SKM-1 (cell line): ENCODE results near the gene EPHX1.
"Not testable (repeated sequence)": the region's sequence is repeated elsewhere in the genome, so short reads cannot be mapped to it uniquely, and the experiment has no call there.

ENCODE experiments used
- DNase-seq: peaks from one replicate; lab custom pipeline; 2025; ENCODE audit not compliant: unreplicated experiment; lab: John Stamatoyannopoulos, UW

EPHX1 gene

DNA sequence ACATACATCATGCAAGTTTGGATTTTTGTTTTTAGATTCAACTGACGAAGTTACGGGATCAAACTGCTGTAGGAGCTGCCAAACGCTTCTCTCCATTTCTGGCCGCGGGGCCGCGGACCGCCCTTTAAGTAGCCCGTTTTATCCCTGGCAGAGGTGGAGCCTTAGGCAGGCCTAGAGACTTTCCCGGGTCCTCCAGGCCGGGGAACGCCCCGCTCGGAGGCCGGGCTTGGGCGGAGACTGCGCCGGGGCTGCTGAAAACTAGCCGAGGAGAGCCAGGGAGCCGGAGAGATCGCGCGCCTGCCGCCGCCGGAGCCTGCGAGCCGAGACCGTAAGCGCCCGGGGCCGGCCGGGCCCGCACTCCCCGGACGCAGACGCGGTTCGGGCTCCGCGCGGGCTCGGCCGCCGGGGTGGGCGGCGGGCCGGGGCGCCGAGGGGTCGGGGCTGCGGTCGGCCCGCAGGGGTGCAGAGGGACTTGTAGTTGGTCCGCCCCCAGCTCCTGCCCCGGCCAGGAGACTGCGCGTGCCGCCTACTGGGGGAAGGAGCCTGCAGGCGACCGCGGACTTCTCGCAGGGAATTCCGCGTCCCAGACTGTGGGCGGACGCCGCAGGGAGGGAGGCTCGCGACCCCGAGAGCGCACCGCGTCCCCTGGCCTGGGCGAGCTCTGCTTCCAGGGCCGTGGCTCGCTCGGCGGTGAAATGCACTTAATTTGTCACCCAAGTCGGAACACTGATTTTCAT lies at the start of gene EPHX1:
EPHX1 (plus strand) TSS at position 283 of the 737 bp plus-strand sequence. CDS start 18,606 bp downstream, outside the sequence.
- DNase-seq: peak; percentile 80

DNA sequence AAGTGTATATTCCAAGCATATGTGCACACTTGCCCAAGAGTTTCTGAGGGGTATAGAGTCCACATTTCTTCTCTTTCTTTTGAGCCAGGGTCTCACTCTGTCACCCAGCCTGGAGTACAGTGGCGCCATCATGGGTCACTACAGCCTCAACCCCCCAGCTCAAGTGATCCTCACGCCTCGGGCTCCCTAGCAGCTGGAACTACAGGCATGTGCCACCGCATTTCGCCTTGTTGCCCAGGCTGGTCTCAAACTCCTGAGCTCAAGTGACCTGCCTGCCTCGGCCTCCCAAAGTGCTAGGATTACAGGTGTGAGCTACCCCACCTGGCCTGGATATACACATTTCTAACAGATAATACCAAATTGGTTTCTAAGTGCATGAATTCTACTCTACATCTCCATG lies 49.4 kb upstream of the EPHX1 start:
- DNase-seq: no peak

DNA sequence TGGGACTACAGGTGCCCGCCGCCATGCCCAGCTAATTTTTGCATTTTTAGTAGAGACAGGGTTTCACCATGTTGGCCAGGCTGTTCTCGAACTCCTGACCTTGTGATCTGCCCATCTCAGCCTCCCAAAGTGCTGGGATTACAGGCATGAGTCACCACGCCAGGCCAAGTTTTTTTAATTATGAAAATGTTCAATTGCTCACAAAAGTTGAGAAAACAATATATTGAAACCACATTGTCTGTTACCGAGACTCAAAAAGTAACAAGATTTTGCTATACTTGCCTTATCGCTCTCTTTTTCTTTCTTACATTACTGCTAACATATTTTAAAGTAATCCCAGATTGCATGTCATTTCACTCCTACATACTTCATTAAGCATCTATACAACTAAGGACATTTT lies 48.5 kb upstream of the EPHX1 start:
- not testable (repeated sequence) for DNase-seq

DNA sequence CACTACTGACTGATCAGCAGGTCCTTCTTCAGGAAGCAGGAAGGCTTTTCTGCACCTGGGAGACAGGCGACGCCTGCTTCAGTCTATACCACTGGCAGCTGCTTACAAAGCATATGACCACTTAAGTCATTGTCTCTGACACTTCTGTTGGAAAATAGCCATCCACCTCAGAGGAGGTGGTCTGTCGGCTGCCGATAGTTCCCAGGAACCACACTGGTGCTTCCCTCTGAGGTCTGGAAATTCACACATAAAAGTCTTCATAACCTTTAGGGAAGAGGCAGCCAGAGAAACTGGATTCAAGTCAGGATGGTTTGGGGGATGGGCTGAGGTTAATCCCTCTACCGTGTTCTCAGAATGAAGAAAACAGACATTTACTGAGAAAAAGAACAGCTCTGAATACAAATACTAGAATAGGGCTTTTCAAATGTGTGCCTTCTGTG lies 47.9 kb upstream of the EPHX1 start:
- no peak for DNase-seq

DNA sequence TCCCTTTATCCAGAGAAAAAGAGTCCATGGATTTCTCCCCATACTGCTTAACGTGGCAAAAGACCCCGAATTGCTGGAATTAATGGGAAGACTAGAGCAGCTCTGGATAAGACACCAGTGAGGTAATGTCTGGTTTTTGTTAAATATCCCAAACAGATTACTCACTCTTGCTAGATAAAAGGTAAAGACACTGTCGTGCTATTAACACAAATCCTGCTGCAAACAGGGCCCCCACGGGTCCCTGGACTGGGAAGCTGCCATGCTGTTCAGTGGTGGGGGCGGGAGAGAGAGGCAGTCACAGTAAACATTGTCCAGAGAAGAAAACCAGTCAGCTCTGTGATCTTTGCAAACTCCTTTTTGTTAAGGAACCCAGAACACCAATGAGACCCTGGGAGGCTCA lies 47.5 kb upstream of the EPHX1 start:
- no peak for DNase-seq

DNA sequence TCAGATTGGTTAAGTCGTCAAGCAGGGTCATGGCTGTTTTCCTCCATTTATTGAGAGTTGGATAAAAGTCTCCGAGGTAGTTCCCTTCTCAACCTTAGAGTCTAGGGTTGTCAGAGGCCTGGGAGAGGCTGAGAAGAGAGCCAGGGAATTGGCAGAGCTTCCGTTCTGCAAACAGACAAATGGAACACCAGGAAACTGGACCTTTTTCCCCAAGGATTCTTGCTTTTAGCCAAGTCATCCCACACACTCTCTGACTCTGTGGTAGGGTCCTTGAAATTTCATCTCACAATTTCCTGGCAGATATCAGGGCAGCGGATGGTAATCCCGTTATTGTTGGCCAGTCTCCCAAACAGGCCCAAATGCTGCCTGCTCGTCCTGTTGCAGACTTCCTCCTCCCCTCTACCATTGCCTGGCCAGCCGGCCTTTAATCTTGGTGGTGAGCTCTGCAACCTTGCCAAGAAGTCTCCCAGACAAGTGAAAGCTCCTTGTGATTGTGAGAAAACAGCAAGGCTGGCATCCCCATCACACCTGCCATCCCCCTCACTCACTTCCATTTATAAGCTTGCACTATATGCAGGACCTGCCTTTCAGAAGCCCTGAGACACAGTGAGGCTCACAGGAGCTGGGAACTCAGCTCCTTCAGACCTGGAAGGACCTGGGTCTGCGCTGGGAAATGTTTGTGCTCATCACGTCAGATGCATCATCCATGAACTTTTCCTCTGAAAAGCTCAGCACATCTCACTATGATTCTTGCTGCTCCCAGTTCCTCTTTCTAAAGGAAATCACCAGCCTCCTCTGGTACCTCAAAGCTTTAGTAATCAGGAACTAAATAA lies 46.0 kb upstream of the EPHX1 start:
- DNase-seq: no peak

DNA sequence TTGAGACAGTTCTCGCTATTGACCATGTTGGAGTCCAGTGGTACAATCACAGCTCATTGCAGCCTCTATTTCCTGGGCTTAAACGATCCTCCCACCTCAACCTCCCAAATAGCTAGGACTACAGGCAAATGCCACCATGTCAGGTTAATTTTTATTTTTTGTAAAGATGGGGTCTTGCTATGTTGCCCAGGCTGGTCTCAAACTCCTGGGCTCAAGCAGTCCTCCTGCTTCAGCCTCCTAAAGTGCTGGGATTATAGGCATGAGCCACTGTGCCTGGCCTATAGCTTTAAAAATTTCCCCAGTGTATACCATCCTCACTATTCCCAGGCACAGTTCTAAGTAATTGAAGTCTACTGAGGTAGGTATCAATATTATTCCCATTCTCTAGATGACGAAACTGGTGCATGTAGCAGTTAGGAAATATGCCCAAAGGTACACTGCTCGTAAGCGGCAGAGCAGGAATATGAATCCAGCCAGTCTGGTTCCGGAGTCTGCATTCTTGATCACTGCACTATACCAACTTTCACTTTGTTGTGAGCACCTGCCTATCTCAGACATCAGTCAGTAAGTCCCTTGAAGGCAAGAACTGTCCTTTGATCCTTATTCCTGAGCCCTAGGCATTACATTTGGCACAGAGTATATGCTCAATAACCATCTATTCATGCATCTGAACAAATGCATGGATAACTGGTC lies 43.8 kb upstream of the EPHX1 start:
- no peak for DNase-seq

DNA sequence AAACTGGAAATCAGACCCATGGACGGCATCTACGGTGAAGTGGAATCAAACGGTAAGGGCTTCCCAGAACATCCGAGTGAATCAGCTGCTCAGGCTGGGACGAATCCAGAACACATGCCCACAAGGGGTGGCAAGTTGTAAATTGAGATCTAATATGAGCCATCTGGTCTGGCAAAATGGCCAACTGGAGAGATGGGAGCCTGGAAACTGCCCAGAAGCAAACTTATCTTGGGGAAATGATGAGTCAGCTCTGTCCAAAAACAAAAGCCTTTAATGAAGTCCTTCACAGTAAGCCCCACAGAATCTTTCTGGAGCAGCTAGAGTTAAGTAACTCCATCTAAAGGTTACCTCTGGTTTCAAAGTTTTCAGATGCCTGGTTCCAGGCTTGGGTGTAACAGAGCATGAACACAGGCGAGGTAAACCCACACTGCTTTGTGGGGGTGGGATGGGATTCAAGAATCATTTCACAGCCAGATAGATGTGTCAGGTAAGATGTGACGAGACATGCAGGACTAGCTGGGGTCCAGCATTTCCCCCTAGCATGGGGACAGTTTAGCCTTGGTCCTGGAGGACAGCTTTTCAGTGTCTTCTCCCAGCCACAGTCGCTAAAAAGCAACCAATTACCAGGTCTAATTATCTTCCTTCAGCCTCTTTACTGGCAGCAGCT lies 42.8 kb upstream of the EPHX1 start:
- DNase-seq: no peak

DNA sequence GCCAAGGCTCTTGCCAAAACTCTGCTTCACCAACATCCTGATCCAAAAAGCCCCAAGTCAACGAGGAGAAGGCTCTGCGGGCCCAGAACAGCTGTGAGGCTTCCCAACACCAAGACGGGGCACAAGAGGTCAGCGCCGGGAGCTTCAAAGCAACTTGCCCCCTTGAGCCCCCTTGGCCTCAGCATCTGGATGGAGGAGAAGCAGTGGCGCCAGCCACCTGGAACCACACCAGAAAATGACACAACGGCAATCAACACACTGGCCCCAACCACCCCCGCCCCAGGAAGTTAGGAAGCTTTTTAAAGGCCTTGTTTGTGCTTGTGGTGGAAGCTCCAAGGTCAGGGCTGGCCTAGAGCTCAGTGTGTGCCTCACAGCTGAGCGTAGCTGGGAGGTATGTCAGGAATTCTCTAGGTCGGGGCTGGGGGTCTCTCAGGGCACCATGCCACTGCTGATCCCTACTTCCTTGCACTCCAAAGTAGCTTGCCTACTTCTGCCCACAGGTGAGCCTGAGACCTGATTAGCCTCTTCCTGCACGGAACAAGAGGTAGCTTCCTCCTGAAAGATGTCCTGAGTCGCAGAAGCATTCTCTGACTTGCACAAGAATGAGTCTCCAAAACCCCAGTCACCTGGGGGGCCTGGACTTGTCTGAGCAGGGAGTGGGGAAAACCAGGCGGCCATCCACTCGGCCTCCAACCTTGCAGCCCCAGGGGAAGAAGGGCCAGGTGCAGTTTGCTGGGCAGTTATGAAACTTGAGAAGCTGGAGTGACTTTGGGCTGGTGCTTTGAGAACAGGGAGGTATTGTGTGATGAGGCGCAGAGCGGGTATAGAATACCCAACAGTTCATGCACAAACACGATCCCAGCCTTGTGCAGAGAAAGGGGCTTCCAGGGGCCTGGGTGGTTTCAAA lies 42.0 kb upstream of the EPHX1 start:
- DNase-seq: no peak

DNA sequence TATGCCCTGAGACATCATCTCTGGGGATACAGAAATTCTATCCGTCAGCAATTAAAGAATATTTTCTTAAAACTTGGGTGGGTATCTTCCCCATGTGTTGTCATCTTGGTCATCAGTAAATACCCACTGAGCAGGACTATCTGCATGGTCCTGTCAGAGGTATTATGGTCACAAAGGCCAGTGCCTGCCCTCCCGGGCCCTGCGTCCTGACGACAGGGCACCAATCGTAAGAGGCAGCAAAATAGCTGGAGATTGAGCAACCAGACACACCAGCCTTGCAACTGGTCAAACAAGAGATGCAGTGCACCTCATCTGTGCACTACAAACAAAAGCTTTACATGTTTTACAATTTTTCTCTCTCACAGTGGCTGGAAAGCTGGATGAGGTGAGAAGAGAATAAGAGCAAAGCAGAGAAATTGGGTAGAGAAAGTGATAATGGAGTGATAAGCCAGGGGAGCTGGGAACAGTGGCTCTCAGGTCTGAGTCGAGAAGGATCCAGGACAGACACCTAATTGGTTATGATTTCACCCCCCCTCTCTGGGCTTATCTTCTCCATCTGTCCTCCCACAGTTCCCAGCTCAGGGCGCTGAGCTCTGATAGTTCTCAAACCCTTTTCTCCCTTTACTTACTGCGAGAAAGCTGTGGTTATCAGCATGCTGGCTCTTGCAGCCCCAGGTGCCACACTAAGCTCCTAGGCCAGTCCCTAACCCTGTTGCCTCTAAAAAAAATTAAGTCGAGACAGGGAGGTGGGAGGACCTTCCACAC lies 41.1 kb upstream of the EPHX1 start:
- no peak for DNase-seq

DNA sequence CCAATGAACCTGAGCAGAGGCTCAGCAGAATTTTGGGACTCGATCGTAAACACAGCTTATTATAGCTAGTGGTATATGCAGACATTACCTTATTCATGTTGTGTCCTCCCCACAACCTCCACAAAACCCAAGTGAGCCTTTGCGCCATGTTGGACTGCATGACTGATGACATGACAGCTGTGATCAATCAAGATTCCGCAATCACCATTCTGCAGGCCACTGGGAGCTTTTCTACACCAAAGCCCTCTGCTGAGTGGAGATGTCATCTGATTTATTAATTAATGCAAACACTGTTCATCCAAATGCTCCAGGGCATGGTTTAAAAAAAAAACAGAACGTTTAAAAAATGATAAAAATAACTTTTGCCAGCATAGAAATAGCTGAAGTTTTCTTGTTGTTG lies 40.2 kb upstream of the EPHX1 start:
- no peak for DNase-seq

DNA sequence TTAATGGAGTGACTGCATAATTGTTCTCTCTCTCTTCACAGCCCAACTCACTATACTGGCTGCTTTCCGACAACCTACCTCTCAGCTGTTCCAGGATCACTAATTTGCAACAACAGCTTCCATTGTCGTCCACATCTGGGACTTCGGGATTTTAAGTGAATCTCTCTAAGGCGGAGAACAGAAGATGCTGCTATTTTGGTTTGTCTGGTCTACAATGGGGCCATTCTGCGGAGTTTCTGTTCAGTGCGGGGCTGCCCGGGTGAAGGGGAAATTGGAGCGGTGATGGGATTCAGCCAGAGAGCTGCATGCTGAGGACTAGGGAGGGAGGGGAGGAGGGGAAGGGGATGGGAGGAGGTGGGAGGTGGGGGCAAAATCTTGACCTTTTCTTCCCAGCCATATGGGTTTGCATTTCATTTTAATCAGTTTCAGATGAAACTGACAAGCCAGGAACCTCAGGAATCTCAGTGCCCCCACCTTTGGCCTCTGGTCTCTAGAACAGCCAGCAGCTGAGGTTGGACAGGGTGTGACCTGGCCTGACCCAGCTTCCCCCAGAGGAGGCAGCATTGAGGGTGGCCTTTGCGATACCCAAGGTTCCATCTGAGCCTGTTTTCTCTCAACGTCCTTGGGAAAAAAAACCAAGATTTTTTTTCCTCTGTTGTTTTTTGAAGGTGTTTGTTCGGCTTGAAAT lies 39.2 kb upstream of the EPHX1 start:
- no peak for DNase-seq

DNA sequence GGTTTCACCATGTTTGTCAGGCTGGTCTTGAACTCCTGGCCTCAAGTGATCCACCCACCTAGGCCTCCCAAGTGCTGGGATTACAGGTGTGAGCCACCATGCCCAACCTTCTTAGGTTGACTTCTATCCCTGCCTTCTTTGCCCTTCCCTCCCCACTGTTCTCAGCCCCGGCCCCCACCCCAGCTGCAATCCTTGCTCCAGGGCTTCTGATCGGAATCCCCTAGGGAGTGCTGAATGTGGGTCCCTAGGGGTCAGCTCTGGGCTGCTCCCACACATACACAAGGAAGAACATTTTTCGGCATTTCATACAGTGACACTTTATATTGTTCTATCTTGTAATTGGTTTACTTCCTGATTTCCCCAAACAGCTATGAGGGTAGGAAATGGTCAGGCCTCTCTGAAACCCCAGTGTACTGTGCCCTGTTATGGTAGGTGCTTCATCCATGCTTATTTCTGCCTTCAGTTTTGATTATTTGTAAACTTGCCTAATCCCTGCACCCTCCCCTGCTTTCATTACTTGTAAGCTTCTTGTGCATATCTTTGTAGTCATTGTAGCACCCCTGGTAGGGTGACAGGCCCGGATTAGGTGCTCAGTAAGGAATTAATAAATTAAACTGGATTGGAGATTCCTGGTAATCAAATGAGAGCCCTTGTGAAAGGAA lies 38.1 kb upstream of the EPHX1 start:
- DNase-seq: no peak

DNA sequence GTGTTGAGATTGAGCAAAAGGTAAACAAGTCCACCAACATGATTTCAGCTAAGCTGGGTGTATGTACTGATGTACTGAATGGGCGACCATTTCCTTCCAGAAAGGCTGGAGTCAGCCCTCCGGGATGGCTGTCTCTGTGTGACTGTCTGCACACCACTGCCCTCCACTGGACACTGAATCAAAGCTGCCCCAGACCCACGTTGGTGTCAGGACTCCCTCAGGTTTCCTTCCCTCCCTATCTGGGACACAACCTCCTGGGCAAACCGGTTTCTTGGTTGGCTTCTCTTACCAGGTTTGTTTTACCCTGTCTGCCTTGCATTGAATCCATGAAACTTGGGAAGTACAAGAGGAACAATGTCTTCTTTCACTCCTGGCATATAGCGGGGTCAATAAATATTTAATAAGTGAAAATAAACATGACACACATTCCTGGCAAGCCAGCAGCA lies 37.6 kb upstream of the EPHX1 start:
- peak; percentile 56 for DNase-seq

DNA sequence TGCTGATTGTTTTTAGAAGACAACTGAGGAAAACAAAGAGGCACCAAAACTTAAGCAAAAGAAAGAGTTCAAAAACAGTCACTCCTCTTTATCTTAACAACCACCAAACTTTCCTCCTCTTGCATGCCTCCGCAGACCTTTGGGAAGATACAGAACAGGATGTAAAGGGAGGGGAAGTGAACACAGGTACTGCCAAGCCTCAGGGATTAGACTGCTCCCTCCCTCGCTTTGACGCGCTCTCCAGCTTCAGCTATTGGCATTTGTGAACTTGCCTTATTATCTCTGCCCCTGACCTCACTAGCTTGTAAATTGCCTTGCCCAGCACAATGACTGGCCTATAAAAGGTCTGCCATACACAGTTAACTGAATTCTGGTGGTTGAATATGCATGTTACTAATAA lies 37.1 kb upstream of the EPHX1 start:
- no peak for DNase-seq

DNA sequence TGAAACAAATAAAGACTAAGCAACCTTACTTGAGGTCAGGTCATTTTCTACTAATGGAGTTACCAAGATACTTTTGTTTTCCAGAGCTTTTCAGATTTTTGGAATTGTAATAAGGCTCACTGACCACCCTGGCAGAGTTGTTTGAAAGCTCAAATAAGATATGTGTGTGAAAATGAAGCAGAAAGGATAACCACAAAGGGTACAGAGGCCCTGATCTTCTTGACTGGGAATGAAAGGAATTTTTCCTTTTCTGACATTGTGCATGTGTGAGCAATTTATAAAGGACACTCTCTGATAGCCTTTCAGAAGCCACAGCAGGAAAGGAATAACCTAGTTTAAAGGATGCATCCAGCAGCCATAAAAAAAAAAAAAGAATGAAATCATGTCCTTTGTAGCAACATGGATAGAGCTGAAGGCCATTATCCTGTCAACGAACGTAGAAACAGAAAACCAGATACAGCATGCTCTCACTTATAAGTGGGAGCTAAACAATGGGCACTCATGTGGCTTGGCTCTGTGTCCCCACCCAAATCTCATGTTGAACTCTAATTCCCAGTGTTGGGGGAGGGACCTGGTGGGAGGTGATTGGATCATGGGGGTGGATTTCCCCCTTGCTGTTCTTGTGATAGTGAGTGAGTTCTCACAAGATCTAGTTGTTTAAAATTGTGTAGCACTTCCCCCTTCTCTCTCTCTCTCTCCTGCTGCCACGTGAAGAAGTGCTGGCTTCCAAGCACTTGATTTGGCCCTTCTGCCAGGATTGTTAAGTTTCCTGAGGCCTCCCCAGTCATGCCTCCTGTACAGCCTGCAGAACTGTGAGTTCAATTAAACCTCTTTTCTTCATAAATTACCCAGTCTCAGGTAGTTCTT lies 35.4 kb upstream of the EPHX1 start:
- no peak for DNase-seq

DNA sequence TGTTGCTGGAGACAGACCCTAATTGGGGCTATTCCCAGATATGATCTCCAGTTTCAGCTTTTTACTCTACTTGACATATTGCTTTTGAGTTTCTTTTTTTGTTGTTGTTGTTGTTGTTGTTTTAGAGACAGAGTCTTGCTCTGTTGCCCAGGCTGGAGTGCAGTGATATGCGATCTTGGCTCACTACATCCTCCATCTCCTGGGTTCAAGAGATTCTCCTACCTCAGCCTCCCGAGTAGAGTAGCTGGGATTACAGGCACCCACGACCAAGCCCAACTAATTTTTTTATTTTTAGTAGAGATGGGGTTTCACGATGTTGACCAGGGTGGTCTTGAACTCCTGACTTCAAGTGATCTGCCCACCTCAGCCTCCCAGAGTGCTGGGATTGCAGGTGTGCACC lies 33.6 kb upstream of the EPHX1 start:
- DNase-seq: no peak
